ENCODE measurements around the gene CYP8B1.

The CYP8B1 gene

GRCh38 chr3:42830437-42831320, 45.0 kb downstream of the CYP8B1 start:
- DNase-seq, result no peak
- intact Hi-C loops (cut with DNase I), result loop anchor here (10.0 kb wide), 1 partner anchor 54 kb away; no protein-coding TSS in a partner anchor

GRCh38 chr3:42829628-42830436, 45.8 kb downstream of the CYP8B1 start:
- DNase-seq, result no peak
- intact Hi-C loops (cut with DNase I), result loop anchor here (10.0 kb wide), 1 partner anchor 55 kb away; no protein-coding TSS in a partner anchor

GRCh38 chr3:42829083-42829627, 46.5 kb downstream of the CYP8B1 start:
- intact Hi-C loops (cut with DNase I), result no loop called here
- DNase-seq, result no peak

GRCh38 chr3:42827654-42828053, 48.0 kb downstream of the CYP8B1 start:
- no peak for DNase-seq
- intact Hi-C loops (cut with DNase I), result no loop called here

GRCh38 chr3:42827023-42827422, 48.7 kb downstream of the CYP8B1 start:
- intact Hi-C loops (cut with DNase I), result no loop called here
- DNase-seq, result no peak

GRCh38 chr3:42826141-42826540, 49.5 kb downstream of the CYP8B1 start:
- DNase-seq, result no peak
- intact Hi-C loops (cut with DNase I), result no loop called here

GRCh38 chr3:42823351-42823750, 52.3 kb downstream of the CYP8B1 start:
- no peak for DNase-seq
- intact Hi-C loops (cut with DNase I), result no loop called here

- intact Hi-C loops (cut with DNase I), result no loop called here
- DNase-seq, result no peak
These were observed 52.9 kb downstream of the CYP8B1 start for GRCh38 chr3:42822828-42823227.

Measured in head of caudate nucleus (tissue), 42 donors.